ENCODE measurements around the gene PIPOX.

DNA sequence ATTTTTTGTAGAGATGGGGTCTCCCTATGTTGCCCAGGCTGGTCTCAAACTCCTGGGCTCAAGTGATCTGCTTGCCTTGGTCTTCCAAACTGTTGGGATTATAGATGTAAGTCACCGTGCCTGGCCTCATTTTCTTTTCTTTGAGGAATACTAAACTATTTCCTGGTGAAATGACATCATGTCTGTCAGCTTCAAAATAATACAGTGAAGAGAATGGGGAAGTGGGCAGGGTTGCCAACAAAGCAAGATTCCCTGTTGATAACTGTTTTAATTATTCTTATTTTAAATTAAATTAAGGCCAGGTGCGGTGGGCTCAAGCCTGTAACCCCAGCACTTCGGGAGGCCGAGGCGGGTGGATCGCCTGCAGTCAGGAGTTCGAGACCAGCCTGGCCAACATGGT lies 21.1 kb downstream of the PIPOX start:
- TF ChIP-seq POLR2A (IDR thresholded peaks at IDR 0.05) (no peak), EP300 (IDR thresholded peaks at IDR 0.05; ENCODE audit: low read depth) (no peak), POLR2AphosphoS5 (IDR thresholded peaks at IDR 0.05) (no peak)
- TF ChIP-seq, protein P1, sequence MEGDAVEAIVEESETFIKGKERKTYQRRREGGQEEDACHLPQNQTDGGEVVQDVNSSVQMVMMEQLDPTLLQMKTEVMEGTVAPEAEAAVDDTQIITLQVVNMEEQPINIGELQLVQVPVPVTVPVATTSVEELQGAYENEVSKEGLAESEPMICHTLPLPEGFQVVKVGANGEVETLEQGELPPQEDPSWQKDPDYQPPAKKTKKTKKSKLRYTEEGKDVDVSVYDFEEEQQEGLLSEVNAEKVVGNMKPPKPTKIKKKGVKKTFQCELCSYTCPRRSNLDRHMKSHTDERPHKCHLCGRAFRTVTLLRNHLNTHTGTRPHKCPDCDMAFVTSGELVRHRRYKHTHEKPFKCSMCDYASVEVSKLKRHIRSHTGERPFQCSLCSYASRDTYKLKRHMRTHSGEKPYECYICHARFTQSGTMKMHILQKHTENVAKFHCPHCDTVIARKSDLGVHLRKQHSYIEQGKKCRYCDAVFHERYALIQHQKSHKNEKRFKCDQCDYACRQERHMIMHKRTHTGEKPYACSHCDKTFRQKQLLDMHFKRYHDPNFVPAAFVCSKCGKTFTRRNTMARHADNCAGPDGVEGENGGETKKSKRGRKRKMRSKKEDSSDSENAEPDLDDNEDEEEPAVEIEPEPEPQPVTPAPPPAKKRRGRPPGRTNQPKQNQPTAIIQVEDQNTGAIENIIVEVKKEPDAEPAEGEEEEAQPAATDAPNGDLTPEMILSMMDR (IDR thresholded peaks at IDR 0.05), result no peak
